OCI-LY3 (cell line): ENCODE results near the gene LARGE1.

Experiments
- EZH2phosphoT487 ChIP-seq: fragments of 200-600 bp; shearing (Covaris generic); IDR thresholded peaks from 2 replicates; pipeline ENCODE4 v1.6.1; 2018; ENCODE audit warnings: antibody characterized with exemption, mixed run types, low read depth
- TF ChIP-seq, protein P1 (sequence below): fragments of 200-600, 300-600 bp; sonication (generic); IDR thresholded peaks from 2 replicates; pipeline ENCODE4 v1.5.1; 2014; ENCODE audit warnings: antibody characterized with exemption, low read length, low read depth

DNA sequence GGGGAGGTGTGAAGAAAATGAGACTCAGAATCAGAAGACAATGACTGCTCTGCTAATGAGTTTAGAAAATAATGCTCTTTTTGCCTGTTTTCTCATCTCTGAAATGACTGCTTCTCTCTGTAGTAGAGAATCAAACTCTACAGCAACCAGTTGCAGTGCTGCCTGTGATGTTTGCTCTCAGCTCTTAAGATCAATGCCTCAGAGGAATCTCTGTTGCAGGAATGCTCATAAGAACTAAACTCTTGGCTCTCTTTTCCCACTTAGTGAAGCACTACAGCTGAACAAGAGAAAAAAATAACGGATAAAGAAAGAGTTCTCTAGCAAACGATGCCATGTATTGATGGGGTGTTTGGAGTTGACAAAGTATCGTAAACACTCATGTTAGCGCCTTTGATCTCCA, 658.6 kb downstream of the LARGE1 start:
- TF ChIP-seq, protein P1, sequence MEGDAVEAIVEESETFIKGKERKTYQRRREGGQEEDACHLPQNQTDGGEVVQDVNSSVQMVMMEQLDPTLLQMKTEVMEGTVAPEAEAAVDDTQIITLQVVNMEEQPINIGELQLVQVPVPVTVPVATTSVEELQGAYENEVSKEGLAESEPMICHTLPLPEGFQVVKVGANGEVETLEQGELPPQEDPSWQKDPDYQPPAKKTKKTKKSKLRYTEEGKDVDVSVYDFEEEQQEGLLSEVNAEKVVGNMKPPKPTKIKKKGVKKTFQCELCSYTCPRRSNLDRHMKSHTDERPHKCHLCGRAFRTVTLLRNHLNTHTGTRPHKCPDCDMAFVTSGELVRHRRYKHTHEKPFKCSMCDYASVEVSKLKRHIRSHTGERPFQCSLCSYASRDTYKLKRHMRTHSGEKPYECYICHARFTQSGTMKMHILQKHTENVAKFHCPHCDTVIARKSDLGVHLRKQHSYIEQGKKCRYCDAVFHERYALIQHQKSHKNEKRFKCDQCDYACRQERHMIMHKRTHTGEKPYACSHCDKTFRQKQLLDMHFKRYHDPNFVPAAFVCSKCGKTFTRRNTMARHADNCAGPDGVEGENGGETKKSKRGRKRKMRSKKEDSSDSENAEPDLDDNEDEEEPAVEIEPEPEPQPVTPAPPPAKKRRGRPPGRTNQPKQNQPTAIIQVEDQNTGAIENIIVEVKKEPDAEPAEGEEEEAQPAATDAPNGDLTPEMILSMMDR = no peak
- no peak for TF ChIP-seq EZH2phosphoT487
